Measurements from ENCODE around the gene AP5S1.

The AP5S1 gene

GRCh38 chr20:3820048-3820900 is at the start of gene AP5S1:
AP5S1 (plus strand) TSS chr20:3820547; CDS start chr20:3822118, 1,571 bp downstream.
- DNase-seq (ENCODE audit: low read depth in 2 of 2, low spot score in 1 of 2): peak; percentile 83 to 86

GRCh38 chr20:3771552-3772058 is 48.7 kb upstream of the AP5S1 start:
- DNase-seq (ENCODE audit: low read depth in 2 of 2, low spot score in 1 of 2): no peak

- no peak for DNase-seq (ENCODE audit: low read depth in 2 of 2, low spot score in 1 of 2)
Observed at GRCh38 chr20:3775457-3776108, 44.8 kb upstream of the AP5S1 start.

- no peak for DNase-seq (ENCODE audit: low read depth in 2 of 2, low spot score in 1 of 2)
Observed at GRCh38 chr20:3777381-3777715, 43.0 kb upstream of the AP5S1 start.

GRCh38 chr20:3777716-3778629 is 42.4 kb upstream of the AP5S1 start:
- DNase-seq (ENCODE audit: low read depth in 2 of 2, low spot score in 1 of 2): no peak

- DNase-seq (ENCODE audit: low read depth in 2 of 2, low spot score in 1 of 2): no peak
Observed at GRCh38 chr20:3778976-3779375, 41.4 kb upstream of the AP5S1 start.

- DNase-seq (ENCODE audit: low read depth in 2 of 2, low spot score in 1 of 2): no peak
Observed at GRCh38 chr20:3781153-3781910, 39.0 kb upstream of the AP5S1 start, which contains the start of gene SPEF1. SPEF1 (minus strand) TSS chr20:3781448; CDS start chr20:3781287, 161 bp downstream.

GRCh38 chr20:3782597-3782996 is 37.8 kb upstream of the AP5S1 start:
- no peak for DNase-seq (ENCODE audit: low read depth in 2 of 2, low spot score in 1 of 2)

- DNase-seq (ENCODE audit: low read depth in 2 of 2, low spot score in 1 of 2): no peak
Observed at GRCh38 chr20:3783068-3783489, 37.3 kb upstream of the AP5S1 start.

- no peak for DNase-seq (ENCODE audit: low read depth in 2 of 2, low spot score in 1 of 2)
Observed at GRCh38 chr20:3783511-3784195, 36.7 kb upstream of the AP5S1 start.

GRCh38 chr20:3784216-3784853 is 36.0 kb upstream of the AP5S1 start:
- DNase-seq (ENCODE audit: low read depth in 2 of 2, low spot score in 1 of 2): no peak

GRCh38 chr20:3784863-3785239 is 35.5 kb upstream of the AP5S1 start:
- DNase-seq (ENCODE audit: low read depth in 2 of 2, low spot score in 1 of 2): no peak

- no peak for DNase-seq (ENCODE audit: low read depth in 2 of 2, low spot score in 1 of 2)
Observed at GRCh38 chr20:3785240-3786125, 34.9 kb upstream of the AP5S1 start.

GRCh38 chr20:3786126-3786484 is 34.2 kb upstream of the AP5S1 start:
- no peak for DNase-seq (ENCODE audit: low read depth in 2 of 2, low spot score in 1 of 2)

- DNase-seq (ENCODE audit: low read depth in 2 of 2, low spot score in 1 of 2): peak; percentile 72 to 78
Observed at GRCh38 chr20:3786665-3787323, 33.6 kb upstream of the AP5S1 start, which contains the start of gene CENPB. CENPB (minus strand) TSS chr20:3786740; CDS start chr20:3786483, 257 bp downstream.

GRCh38 chr20:3787324-3788014 is 32.9 kb upstream of the AP5S1 start:
- no peak for DNase-seq (ENCODE audit: low read depth in 2 of 2, low spot score in 1 of 2)

GRCh38 chr20:3788685-3789155 is 31.6 kb upstream of the AP5S1 start:
- no peak for DNase-seq (ENCODE audit: low read depth in 2 of 2, low spot score in 1 of 2)
